ENCODE data around the gene SND1.

DNA sequence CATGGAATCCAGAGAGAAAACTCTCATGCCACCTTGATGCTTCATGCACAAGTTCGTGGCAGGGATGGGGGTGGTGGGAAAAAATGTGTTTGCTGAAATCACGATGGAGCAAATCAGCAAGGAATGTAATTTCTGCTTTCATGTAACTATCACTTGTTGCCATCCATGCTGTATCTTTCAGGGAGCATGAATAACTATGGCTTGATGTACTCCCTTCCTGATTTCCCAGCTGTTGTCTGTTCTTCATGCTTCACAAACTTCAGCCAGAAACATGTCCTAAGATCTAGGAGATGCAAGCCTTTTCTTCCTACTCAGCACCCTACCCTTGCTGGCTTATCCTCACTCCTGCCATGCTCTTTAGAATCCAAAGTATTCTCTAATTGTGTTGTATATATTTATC, 315.3 kb downstream of the SND1 start:
- no peak for TF ChIP-seq POLR2A (IDR thresholded peaks at IDR 0.05; ENCODE audit: low read depth, low read length)
- TF ChIP-seq SMC3 (IDR thresholded peaks at IDR 0.05; ENCODE audit: low read depth, low read length), result no peak
- TF ChIP-seq, protein P1, sequence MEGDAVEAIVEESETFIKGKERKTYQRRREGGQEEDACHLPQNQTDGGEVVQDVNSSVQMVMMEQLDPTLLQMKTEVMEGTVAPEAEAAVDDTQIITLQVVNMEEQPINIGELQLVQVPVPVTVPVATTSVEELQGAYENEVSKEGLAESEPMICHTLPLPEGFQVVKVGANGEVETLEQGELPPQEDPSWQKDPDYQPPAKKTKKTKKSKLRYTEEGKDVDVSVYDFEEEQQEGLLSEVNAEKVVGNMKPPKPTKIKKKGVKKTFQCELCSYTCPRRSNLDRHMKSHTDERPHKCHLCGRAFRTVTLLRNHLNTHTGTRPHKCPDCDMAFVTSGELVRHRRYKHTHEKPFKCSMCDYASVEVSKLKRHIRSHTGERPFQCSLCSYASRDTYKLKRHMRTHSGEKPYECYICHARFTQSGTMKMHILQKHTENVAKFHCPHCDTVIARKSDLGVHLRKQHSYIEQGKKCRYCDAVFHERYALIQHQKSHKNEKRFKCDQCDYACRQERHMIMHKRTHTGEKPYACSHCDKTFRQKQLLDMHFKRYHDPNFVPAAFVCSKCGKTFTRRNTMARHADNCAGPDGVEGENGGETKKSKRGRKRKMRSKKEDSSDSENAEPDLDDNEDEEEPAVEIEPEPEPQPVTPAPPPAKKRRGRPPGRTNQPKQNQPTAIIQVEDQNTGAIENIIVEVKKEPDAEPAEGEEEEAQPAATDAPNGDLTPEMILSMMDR (conservative IDR thresholded peaks at IDR 0.05; ENCODE audit: low read depth, low read length), result no peak
- TF ChIP-seq, protein P2, sequence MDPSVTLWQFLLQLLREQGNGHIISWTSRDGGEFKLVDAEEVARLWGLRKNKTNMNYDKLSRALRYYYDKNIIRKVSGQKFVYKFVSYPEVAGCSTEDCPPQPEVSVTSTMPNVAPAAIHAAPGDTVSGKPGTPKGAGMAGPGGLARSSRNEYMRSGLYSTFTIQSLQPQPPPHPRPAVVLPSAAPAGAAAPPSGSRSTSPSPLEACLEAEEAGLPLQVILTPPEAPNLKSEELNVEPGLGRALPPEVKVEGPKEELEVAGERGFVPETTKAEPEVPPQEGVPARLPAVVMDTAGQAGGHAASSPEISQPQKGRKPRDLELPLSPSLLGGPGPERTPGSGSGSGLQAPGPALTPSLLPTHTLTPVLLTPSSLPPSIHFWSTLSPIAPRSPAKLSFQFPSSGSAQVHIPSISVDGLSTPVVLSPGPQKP (IDR thresholded peaks at IDR 0.05; ENCODE audit: borderline replicate concordance, low read depth, low read length), result no peak
- no peak for TF ChIP-seq RAD21 (IDR thresholded peaks at IDR 0.05; ENCODE audit: low read length)
- TF ChIP-seq, protein P3, sequence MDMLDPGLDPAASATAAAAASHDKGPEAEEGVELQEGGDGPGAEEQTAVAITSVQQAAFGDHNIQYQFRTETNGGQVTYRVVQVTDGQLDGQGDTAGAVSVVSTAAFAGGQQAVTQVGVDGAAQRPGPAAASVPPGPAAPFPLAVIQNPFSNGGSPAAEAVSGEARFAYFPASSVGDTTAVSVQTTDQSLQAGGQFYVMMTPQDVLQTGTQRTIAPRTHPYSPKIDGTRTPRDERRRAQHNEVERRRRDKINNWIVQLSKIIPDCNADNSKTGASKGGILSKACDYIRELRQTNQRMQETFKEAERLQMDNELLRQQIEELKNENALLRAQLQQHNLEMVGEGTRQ (IDR thresholded peaks at IDR 0.05; ENCODE audit: low read depth, low read length), result no peak
